T-helper 2 cell treated with Interferon-gamma antibody and Interleukin-4, amounts not matched to agents 100 ng/mL and 5 ng/mL, for 36 hours (primary cell): ENCODE results near the gene H1-8. TPM values are rescaled to one million over a fixed set of nuclear protein-coding genes. Genes with fewer than 3 reads are reported as not detected.

Experiments used
- intact Hi-C: fragments of 100-400 bp; cut with micrococcal nuclease; formaldehyde crosslinking; loops from one replicate; pipeline ENCODE4 v1.15.1; 2023
- total RNA-seq: library from RNA; stranded (reverse); gene quantifications from 2 replicates; pipeline ENCODE4 v1.2.3, GENCODE V29; 2022

The H1-8 gene
- total RNA-seq, 1 donor from 2014 or later: not detected

DNA sequence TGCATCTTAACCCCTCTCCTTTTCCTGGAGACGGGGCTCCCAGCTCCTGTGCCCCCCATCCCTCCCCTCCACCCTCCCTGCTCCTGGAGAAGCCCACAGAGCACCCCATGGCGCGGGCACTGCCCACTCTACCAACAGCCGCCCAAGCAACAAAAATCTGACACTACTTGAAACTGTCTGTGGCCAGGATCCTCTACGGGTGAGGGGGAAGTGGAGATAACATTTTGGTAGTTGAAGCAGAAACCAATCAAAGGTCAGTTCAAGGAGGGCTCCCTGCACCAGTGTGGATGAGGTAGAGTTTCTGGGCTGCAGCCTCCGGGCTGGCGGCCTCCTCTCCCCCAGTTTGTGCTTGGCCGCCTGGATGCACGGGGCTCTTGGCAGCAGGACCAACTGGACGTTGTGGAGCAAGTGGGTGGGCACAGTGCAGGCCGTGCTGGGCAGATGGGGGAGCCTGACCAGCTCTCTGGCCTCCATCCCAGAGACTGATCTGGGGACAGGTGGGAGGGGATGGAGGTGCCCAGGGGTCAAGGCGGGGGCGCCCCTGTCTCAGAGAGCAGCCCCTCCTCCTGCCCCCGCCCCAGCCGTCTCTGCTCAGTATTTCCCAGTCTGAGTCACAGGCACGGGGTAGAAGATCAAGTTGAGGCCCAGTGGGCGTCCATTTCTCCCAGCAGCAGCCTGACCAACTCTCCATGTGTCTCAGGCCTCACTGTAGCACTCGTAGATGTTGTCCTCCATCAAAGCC is 12.8 kb downstream of the H1-8 start:
- intact Hi-C loops: no loop called here

DNA sequence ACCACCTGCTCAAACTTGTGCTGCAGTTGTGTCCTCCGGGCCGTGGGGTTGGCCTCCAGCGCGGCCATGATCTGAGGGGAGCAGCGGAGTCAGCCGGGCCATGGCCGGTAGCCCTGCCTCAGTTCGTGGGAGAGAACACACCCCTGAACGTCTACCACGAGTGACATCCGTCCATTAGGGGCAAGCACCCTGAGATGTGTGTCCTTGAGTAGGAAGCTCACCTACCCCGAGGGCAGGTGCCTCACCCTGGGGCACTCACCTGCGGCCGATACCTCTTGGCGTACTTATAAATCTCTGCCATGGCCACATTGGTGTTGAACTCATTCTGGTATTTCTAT is 13.4 kb downstream of the H1-8 start:
- intact Hi-C loops: no loop called here

DNA sequence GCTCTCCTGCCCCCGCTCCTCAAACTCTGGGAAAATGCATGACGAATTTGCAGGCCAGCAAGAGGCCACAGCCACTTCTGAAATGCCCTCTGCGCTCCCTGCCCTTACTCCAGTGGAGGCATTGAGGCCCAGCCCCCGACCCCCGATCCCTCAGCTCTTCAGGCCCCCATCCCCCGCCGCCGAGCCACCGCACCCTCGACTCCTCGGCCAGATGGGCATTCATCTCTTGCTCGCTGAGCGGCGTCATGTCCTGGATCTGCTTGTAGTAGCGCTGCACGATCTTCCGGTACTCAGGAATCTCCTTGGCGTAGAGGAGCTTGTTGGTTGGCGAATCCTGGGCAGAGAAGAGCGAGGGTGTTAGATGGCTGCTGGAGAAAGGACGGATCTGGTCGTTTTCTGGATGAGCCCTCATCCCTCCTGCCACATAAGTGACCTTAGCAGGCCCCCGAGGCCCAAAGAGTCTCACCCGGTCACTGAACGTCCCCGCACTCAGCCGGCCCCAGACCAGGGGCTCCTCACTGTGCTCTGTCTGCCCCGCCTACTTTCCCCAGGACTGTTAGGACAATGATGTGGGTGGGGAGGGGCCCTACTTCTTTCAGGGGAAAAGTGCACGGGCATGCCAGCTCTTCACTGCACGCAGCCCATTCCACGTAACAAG is 14.0 kb downstream of the H1-8 start:
- intact Hi-C loops: no loop called here

DNA sequence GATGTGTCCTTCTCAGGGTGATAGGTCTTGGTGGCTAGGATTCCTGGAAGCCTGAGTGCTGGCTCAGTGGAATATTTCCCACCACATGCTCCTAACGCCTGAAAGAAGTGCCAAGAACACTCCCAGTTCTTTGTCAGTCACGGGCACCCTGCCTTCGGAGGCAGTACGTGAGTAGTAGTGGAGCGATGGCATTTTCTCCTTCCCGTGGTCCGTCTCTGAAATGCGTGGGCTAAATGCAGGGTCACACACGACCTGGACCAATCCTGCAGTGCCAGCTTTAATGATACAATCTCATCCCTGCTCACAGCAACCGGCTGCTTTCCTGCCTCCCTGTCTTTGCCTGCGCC is 14.5 kb downstream of the H1-8 start:
- intact Hi-C loops: no loop called here

DNA sequence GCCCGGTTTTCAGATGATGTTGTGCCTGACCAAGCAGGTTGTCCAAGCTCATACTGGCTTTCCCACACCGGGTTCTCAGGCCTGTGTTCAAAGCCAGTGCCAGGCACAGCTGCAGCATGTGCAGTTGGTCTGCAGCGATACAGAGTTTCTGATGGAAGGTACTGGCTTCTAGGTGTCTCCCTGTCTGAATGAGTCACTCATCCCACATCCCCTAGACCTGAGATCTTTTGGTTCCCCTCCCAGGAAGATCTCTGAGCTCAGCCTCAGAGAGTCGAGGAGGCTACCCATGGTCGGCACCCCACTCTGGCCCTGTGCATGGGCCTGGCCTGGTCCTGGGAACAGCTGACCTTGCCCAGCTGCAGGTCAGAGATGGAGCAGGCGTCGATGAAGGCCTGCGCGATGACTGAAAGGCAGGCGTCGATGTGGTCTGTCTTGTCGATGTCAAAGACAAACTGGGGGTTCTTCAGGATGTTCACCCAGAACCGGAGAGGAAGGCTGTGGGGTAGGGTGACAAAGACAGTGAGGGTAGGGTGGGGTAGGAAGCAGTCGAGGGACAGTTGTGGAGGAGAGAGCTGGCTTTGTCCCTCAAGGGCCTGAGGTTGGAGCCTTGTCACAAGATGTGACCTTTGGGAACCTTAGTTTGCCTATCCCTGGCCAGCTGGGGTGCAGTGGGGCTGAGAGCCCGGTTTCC is 15.3 kb downstream of the H1-8 start:
- intact Hi-C loops: no loop called here

DNA sequence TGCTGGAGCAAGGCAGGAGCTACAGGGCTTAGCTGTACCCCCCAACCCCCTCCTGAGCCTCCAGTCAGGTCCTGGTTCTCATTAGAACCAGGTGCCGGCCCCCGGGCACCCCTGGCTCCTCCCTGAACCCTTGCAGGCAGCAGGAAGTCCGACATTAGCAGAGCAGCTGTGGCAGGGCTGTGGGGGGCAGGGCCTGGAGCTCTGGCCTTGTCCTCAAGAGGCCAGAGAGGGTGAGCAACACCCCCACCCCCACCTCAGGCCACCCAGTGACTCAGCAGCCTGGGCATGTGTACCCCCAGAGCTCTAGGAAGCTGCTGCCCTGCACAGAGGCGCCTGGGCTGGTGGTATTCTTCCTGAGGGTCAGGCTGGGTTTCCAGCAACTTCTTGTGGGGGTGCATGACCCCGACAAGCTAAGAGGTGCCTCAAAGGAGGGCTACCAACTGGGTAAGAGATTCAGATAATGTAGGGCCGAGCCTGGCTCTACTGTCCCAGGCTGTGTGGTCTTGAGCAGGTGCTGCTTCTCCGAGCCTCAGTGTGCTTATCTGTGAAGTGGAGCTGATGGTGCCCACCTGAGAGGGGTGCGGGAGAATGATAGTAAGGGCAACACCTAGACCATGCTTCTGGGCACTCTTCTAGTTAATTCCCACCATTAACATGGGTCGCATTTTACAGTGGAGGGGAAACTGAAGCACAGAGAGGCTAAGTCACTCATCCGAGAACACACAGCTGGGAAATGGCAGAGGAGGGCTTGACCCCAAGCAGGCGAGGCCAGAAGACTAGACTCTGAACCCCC is 16.0 kb downstream of the H1-8 start:
- intact Hi-C loops: no loop called here

DNA sequence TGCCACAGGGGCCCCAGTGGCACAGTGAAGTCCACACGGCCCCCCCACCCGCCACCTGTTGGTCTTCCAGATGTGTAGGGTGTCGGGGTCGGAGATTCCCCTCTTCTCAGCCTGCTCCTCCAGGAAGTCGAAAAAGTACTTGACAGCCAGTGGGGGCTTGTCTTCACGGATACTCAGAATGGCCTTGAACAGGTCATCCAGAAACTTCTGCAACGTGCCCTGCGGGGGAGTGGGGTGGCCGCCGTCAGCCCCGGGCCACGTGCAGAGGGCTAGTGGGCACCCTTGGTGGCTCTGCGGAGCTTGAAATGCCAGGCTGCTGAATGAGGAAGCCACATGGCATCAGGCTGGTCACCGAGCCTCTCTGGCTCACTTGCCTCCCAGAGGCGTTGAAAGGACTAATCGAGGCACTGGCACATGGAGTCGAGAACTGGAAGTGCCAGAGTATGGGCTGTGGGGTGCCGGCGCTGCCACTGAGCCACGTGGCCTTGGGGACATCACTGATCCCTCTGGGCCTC is 16.6 kb downstream of the H1-8 start:
- intact Hi-C loops: no loop called here

DNA sequence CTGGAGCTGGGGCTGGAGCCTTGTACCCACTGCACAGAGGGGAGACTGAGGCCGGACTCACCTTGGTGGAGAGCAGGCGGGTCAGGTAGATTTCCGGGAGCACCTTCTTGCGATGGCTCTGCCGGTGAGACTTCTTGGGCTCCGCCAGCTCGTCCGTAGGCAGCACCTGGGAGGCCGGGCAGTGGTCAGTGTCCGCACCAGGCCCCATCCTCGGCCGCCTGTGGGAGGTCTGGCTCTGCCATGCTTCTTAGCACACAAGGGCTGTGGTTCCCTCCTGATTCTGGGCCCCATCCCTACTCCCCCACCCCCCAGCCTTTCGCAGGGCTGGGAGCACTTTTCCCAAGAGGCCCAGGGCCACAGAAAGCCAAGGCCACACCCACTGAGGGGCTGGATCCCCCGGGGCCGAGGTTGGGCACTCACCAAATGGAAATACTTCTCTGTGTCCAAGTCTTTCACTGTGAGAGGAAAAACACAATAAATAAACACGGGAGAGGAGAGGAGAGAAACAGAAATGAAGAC is 17.4 kb downstream of the H1-8 start:
- intact Hi-C loops: no loop called here

DNA sequence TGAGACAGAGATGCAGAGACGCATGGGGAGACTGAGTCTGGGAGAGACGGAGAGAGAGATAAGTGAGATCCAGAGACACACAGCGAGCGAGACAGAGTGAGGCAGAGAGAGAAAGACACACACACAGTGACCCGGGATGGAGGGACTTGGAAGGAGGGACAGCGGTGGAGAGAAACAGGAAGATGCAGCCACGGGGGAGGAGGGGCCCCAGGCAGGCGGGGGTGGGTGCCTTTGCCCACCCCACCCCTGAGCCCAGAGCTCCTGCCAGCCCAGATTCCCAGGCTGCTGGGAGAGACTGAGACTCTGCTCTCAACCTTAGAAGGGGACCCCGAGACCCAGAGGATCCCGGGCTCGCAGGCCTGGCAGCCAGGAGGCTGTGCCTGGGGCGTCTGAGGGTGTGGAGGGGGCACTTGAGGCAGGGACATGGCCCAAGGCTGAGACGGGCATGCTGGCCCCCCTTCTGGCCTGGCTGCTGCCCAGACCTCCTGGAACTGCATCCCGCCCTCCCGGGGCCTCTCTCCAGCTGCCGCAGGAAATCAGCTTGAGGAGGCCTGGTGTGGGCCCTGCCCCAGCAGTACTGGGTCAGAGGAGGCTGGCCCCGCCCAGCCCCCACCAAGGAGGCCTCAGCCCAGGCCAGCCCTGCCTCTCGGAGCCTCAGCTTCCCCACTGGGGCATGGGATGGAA is 18.1 kb downstream of the H1-8 start:
- intact Hi-C loops: no loop called here

DNA sequence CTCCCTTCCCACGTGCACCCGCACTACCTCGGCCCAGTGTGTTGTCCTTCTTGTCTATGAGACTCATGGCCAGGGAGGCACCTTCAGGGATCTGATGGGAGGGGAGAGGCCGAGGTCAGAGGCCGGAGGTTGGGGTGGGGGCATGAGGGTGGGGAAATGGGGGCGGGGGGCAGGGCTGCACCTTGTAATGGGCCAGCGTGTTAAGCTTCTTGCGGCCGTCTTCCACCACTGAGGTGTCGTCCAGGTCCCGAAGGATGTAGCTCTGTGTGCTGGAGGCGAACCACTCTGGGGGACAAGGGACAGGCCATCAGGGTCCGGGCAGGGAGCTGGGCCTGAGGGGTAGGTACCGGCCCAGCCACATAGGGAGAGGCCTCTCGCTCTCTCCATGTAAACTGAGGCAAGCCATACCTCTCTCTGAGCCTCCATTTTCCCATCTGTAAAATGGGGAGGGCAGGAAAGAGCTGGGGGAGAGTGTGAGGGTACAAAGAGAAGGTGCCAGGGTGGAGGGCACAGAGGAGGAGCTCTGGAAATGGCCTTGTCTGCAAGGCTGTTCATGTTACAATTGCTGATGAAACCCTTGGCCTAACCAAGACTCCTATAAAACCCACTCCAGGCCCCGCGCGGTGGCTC is 18.8 kb downstream of the H1-8 start:
- intact Hi-C loops: no loop called here

DNA sequence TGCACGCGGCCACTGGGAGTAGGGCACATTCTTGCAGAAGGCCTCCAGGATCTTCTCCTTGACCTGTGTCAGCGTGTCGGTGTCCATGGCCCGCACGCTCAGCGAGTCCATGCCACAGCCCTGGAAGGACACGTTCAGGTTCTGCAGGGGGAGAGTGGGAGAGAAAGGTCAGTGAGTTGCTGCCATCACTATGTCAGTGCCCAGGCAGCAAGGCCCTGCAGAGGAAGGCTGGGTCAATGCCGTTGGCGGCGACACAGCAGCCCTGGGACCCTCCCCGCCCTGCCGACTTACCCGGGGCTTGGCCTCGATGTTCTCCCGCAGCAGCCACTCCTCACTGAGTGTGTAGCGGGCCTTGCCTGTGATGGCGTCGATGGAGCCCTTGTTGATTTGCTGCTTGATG is 19.8 kb downstream of the H1-8 start:
- intact Hi-C loops: no loop called here

DNA sequence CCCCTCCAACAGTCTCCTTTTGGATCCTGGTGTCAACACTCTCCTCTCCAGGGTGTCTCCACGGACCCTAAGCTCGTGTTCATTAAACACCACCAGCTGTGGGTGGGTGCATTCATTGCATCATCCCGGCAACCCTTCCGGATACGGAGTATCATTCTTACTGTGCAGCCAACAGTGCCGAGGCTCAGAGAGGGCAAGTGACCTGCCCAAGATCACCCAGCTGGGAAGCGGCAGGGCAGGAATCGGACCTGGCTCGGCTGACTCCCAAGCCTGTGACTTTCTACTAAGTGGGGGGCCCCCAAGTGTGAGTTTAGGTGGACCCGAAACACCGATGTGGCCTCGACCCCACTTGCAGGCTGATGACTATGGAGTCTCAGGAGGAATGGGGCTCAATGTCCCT is 20.4 kb downstream of the H1-8 start:
- intact Hi-C loops: no loop called here

DNA sequence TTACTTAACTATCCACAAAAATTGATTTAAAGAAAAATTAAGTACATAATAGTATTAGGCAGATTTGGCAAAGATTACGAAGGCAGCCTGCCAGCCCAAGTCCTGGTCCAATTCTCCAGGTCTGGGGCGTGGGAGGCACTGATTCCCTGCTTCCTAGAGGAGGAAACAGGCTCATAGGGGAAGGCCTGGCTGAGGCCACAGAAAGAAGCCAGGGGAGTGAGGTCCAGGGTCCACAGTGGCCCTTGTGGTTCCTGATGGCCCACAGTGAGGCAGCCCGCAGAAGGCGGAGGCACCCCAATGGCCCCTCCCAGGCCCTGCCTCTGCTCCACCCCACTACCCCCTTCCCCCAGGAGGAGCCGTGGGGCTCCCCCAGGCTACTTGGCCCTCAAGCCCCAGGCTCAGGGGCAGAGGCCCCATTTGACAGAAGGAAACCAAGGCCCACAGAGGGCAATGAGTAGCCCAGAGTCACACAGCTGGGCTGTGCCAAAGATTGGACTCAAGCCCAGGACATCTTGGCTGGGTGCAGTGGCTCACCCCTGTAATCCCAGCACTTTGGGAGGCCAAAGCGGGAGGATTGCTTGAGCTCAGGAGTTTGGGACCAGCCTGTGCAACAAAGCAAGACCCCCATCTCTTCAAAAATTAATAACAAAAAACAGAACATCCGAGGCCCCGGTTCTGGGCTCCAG is 21.0 kb downstream of the H1-8 start:
- intact Hi-C loops: no loop called here

DNA sequence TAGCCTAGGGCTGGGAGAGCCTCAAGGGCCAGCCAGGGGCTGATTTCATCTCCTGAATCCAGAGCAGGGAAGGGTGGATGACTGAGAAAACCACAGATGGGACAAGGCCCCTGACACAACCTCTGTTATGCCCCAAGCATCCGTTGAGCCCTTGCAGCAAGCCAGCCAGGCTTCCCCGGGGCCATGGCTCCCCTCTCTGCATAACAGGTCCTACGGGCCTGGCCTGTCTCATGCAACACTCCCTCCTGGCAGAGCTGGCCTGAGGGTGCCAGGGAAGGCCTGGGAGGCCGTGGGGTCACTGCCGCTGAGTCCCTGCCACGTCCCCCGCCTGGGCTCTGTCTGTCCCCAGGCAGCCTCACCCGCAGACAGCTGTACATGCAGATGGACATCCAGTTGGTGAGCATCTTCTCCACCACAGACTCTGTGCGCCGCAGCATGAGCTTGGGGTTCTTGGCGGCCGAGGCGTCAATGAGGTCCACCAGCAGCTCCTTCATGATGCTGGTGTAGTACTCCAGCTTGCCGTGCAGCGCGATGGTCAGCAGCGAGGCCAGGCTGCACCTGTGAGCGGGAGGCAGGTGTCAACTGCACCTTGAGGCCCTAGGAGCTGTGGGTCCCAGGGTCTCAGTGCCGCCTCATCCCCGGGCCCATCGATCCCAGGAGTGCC is 22.1 kb downstream of the H1-8 start:
- intact Hi-C loops: no loop called here

DNA sequence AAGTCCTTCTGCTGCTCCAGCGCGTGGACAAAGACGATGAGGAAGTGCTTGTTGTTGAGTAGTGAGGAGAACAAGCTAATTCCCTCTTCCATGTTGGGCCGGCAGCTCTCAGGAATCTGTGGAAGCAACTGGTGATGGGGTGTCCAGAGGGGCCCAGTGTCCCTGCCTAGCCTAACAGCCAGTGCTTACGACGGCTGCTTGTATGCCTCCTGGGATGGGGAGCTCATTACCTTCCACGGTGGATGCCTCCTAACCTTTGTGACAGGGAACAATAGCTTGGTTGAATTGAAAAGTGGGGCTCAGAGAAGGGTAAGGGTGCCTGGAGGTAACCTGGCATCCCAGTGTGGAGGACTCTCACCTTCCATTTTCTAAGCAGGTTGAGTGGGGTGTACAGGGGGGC is 22.9 kb downstream of the H1-8 start:
- intact Hi-C loops: no loop called here

DNA sequence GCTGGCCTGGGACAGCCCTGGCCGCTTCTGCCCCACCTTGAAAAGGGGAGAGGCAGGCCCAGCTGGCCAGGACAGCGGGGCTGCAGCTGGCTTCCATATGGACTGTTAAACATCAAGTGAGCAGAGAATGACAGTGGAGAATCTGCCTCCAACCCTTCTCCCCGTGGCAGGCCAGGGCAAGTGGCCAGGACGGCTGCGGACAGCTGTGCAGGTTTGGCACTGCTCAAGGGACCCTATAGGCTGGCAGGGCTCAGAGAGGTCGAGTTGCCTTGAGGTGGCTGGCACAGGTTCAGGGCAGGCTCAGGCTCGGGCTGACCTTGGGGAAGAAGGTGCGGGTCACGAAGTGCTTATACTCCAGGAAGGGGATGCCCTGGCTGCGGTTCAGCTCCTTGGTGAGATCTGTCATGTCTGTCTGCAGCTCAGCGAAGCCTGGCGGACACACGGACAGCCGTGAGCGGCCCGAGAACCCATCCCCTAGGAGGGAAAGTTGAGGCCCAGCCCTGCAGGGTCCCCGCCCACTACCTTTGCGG is 24.3 kb downstream of the H1-8 start:
- intact Hi-C loops: no loop called here

DNA sequence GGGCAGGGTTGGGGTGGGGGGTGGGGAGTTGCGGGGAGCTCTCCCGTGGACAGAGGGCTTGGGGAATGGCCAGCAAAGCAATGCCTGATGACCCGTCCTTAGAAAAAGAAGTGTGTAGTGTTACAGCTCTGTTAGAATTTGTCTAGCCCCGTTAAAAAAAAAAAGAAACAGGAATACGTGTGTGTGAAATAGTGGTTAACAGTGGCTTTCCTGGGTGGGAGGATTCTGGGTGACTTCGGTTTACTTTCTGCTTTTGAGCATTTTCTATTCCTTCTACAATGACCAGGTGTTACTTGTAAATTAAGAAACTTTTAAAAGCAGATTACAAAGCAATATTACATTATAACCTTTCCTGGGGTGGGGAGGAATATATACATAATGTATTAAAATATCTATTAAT is 25.0 kb downstream of the H1-8 start:
- intact Hi-C loops: no loop called here

DNA sequence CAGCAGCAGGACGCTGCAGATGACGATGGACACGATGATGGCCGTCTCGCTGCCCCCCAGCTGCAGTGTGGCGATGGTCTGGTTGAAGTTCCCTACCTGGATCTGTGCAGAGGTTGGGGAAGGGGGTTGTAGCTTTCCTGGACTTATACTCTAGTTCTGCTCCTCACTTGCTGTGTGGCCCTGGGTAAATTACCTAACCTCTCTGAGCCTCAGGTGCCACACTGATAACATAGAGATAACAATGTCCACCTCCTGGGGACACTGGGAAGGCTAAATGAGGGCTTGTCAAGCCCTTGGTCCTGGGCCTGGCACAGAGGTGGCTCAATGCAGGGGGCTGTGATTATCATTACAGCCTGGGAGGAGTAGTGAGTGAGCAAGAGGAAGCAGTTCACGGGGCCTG is 26.9 kb downstream of the H1-8 start:
- intact Hi-C loops: no loop called here
